HG03354 (cell line): ENCODE results near the gene CHAD.

Experiments used
- ATAC-seq: cut with Tn5 transposase; IDR thresholded peaks from one replicate; pipeline ENCODE4 v1.9.1; 2021; ENCODE audit warnings: mild to moderate bottlenecking; ENCODE audit not compliant: unreplicated experiment, poor library complexity, severe bottlenecking

CHAD gene

GRCh38 chr17:50468304-50469207, at the start of gene CHAD:
Gene CHAD, minus strand, starts transcription at chr17:50468880. Its CDS starts 67 bp downstream, at chr17:50468813.
- no peak for ATAC-seq

- ATAC-seq, result no peak
Observed at GRCh38 chr17:50517504-50518383, 49.1 kb upstream of the CHAD start.

- no peak for ATAC-seq
Observed at GRCh38 chr17:50517011-50517410, 48.3 kb upstream of the CHAD start.

- no peak for ATAC-seq
Observed at GRCh38 chr17:50514936-50515702, 46.4 kb upstream of the CHAD start.

GRCh38 chr17:50514388-50514787, 45.7 kb upstream of the CHAD start:
- no peak for ATAC-seq

GRCh38 chr17:50513495-50513894, 44.8 kb upstream of the CHAD start:
- no peak for ATAC-seq

GRCh38 chr17:50511058-50511457, 42.4 kb upstream of the CHAD start:
- peak; percentile 90 for ATAC-seq

- ATAC-seq, result no peak
Observed at GRCh38 chr17:50508573-50509460, 40.1 kb upstream of the CHAD start.

GRCh38 chr17:50507871-50508572, 39.3 kb upstream of the CHAD start, which contains the start of gene MYCBPAP:
Gene MYCBPAP, plus strand, starts transcription at chr17:50508439. Its CDS starts 236 bp downstream, at chr17:50508675.
- ATAC-seq, result peak; percentile 37

GRCh38 chr17:50506298-50506697, 37.6 kb upstream of the CHAD start:
- ATAC-seq, result no peak

GRCh38 chr17:50505591-50506130, 37.0 kb upstream of the CHAD start:
- no peak for ATAC-seq

- no peak for ATAC-seq
Observed at GRCh38 chr17:50502301-50502990, 33.8 kb upstream of the CHAD start.

- ATAC-seq, result no peak
Observed at GRCh38 chr17:50501054-50501453, 32.4 kb upstream of the CHAD start.

GRCh38 chr17:50499721-50500120, 31.0 kb upstream of the CHAD start:
- no peak for ATAC-seq

GRCh38 chr17:50499270-50499669, 30.6 kb upstream of the CHAD start:
- no peak for ATAC-seq

GRCh38 chr17:50498021-50498874, 29.6 kb upstream of the CHAD start:
- ATAC-seq, result no peak

GRCh38 chr17:50495918-50496317, 27.2 kb upstream of the CHAD start:
- no peak for ATAC-seq
